ENCODE data around the gene UBE2D1. TPM values are rescaled to one million over a fixed set of nuclear protein-coding genes. Genes with fewer than 3 reads are reported as not detected.

The UBE2D1 gene
- polyA plus RNA-seq, 1 experiment, result 36.1 TPM

DNA sequence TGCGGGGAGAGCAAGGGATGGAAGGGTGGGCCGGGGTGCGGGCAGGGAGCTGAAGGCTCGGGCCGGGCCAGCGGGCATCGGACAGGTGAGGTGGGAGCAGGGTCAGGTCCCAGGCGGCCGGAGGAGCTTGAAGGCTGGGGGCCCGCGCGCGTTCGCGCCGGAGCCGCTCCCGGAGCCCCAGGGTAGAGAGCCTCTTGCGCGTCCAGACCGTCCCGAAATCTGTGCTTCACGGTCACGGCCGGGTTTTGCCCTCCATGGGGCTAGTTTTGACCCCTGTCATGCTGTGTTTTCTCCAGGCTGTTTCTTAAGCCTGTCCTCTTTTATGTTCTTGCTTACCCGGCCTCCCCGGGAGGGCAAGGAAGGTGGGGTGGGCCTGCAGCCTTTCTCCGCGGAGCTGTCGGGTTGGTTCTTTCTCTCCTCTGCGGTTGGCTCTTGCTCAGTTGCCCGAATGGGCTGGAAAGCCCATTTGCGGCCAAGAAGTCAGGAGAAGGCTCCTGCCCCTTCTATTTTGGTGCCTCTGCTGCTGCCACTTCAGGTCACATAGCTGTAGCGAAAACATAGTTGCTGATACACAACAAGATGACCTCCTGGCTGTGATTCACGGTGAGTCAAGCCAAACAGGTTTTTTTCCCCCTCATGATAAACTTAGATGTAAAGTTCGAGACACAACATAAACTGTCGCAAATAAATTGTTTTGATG lies 650 bp downstream of the UBE2D1 start:
- TF ChIP-seq, protein P1, sequence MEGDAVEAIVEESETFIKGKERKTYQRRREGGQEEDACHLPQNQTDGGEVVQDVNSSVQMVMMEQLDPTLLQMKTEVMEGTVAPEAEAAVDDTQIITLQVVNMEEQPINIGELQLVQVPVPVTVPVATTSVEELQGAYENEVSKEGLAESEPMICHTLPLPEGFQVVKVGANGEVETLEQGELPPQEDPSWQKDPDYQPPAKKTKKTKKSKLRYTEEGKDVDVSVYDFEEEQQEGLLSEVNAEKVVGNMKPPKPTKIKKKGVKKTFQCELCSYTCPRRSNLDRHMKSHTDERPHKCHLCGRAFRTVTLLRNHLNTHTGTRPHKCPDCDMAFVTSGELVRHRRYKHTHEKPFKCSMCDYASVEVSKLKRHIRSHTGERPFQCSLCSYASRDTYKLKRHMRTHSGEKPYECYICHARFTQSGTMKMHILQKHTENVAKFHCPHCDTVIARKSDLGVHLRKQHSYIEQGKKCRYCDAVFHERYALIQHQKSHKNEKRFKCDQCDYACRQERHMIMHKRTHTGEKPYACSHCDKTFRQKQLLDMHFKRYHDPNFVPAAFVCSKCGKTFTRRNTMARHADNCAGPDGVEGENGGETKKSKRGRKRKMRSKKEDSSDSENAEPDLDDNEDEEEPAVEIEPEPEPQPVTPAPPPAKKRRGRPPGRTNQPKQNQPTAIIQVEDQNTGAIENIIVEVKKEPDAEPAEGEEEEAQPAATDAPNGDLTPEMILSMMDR (IDR thresholded peaks at IDR 0.05; ENCODE audit: low read depth, low read length), result no peak
- H3K4me3 ChIP-seq (ENCODE audit: low read depth, low read length), result peak overlapping the region; percentile 77
- no peaks in the 10 kb centered on the region for H3K9me3 ChIP-seq (ENCODE audit: control insufficient read depth, insufficient read depth, low read length)
- DNase-seq (ENCODE audit: low read depth, low spot score), result no peak
- ChIA-PET CTCF (interaction anchor here (2.0 kb wide), 1 partner anchor 49 kb away, joined by 6 read pairs; the partner anchor contains the start of gene TFAM), POLR2A (interaction anchor here (0.7 to 2.1 kb wide), 3 partner anchors 18 to 193 kb away, joined by 3 to 13 read pairs (median 11); partner anchors contain the start of gene TFAM)
- H3K27ac ChIP-seq (ENCODE audit: low read depth, low read length), result no peak overlapping the region
- no peaks in the 10 kb centered on the region for H3K27me3 ChIP-seq (ENCODE audit: control insufficient read depth, insufficient read depth, low read length)

DNA sequence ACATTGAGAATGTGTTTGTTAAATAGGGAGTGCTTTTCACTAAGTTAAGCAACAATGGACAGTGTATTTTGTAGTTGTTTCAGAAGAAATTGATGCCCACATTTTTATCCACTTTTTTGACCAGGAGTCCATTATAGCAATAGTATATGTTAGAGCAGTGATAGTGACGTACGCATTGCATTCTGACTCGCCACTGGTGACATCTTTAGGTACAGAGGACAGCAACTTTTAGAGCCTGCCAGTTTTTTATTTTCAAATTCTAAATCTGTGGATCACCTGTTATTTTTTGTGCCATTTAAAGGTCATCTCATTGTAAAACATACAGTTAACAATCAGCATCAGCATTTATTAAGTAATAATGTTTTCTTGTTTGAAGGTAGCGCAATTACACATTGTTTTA lies 1.4 kb downstream of the UBE2D1 start:
- Histone ChIP-seq H3K27ac (ENCODE audit: low read depth, low read length) (no peak overlapping the region), H3K4me3 (ENCODE audit: low read depth, low read length) (peak overlapping the region; percentile 77), H3K9me3 (ENCODE audit: control insufficient read depth, insufficient read depth, low read length) (no peaks in the 10 kb centered on the region), H3K27me3 (ENCODE audit: control insufficient read depth, insufficient read depth, low read length) (no peaks in the 10 kb centered on the region)
- DNase-seq (ENCODE audit: low read depth, low spot score), result no peak
- CTCF ChIA-PET, result interaction anchor here (1.3 kb wide), 1 partner anchor 159 kb away, joined by 4 read pairs; no protein-coding TSS in a partner anchor
- POLR2A ChIA-PET, result interaction anchor here (2.1 kb wide), 1 partner anchor 49 kb away, joined by 13 read pairs; the partner anchor contains the start of gene TFAM
- TF ChIP-seq, protein P1 (IDR thresholded peaks at IDR 0.05; ENCODE audit: low read depth, low read length), result no peak

DNA sequence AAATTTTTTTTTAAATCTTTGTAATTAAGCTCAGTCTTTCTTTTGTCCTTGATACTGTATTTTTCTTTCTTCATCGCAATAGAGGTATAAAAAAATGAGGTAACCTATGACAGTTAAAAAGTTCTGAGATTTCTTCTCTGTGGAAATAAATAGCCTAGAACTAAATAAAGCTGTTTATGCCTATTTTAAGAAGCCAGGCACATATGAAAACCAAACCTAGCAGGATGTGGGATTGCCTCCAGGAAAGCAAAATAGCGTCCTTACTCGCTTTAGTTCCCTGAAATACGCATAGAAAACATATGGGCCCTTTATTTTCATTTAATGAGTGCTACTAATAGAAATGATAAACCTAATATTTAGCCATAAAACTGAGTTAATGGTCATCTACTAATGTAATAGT lies 6.6 kb downstream of the UBE2D1 start:
- TF ChIP-seq, protein P1 (IDR thresholded peaks at IDR 0.05; ENCODE audit: low read depth, low read length), result no peak
- Histone ChIP-seq H3K27ac (ENCODE audit: low read depth, low read length) (no peak overlapping the region), H3K27me3 (ENCODE audit: control insufficient read depth, insufficient read depth, low read length) (no peaks in the 10 kb centered on the region), H3K4me3 (ENCODE audit: low read depth, low read length) (no peak overlapping the region), H3K9me3 (ENCODE audit: control insufficient read depth, insufficient read depth, low read length) (no peaks in the 10 kb centered on the region)
- DNase-seq (ENCODE audit: low read depth, low spot score), result no peak
- ChIA-PET POLR2A (no interaction called here), CTCF (no interaction called here)

DNA sequence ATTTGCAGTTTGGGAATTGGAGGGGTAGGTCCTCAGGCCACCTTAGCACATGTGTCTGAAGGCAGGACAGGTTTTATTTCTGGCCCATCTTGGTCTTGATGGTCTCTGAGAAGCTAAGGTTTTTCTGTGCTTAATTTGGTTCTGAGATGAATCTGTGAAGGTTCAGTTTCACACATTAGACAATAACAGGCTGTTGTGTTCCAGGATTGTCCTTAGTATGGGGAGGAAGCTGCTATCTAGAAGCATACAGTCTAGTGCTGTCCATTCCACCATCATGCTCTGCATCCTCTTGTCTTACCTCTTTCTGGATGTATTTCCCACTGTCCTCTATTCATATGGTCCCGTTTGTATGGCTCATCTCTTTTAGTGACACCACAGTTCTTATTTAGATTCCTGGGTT lies 7.1 kb downstream of the UBE2D1 start:
- ChIA-PET CTCF (no interaction called here), POLR2A (interaction anchor here (0.7 kb wide), 1 partner anchor 7 kb away, joined by 6 read pairs; the partner anchor contains the start of gene UBE2D1)
- Histone ChIP-seq H3K27ac (ENCODE audit: low read depth, low read length) (no peak overlapping the region), H3K4me3 (ENCODE audit: low read depth, low read length) (no peak overlapping the region), H3K27me3 (ENCODE audit: control insufficient read depth, insufficient read depth, low read length) (no peaks in the 10 kb centered on the region), H3K9me3 (ENCODE audit: control insufficient read depth, insufficient read depth, low read length) (no peaks in the 10 kb centered on the region)
- DNase-seq (ENCODE audit: low read depth, low spot score), result no peak
- TF ChIP-seq, protein P1 (IDR thresholded peaks at IDR 0.05; ENCODE audit: low read depth, low read length), result no peak

DNA sequence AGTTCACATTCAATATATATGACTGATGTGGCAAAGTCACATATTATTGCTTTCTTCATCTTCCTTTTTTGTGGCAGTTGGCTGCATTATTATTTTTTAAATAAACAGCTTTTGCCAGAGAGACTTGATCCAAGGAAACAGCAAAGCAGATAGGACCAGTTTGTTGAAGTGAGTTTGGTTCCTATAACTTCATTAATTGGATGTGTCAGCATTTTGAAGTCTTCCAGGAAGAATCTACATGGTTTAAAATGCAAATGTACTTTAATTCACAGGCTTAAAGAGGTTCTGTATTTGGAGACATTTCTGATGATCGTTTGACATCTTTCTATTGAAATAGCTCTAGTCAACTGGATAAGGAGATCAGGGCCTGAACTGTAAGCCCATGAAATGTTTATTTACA lies 13.2 kb downstream of the UBE2D1 start:
- CTCF ChIA-PET, result interaction anchor here (0.9 to 1.0 kb wide), 2 partner anchors 12 to 36 kb away, joined by 3 read pairs; no protein-coding TSS in a partner anchor
- TF ChIP-seq, protein P1 (IDR thresholded peaks at IDR 0.05; ENCODE audit: low read depth, low read length), result no peak
- H3K9me3 ChIP-seq (ENCODE audit: control insufficient read depth, insufficient read depth, low read length), result no peaks in the 10 kb centered on the region
- H3K27me3 ChIP-seq (ENCODE audit: control insufficient read depth, insufficient read depth, low read length), result no peaks in the 10 kb centered on the region
- DNase-seq (ENCODE audit: low read depth, low spot score), result no peak
- POLR2A ChIA-PET, result no interaction called here
- no peak overlapping the region for H3K4me3 ChIP-seq (ENCODE audit: low read depth, low read length)
- no peak overlapping the region for H3K27ac ChIP-seq (ENCODE audit: low read depth, low read length)

Data from AG04450 (cell line).